ENCODE data around the gene SORBS1. TPM values are rescaled to one million over a fixed set of nuclear protein-coding genes. Genes with fewer than 3 reads are reported as not detected.

The SORBS1 gene
- total RNA-seq, 2 experiments from 2014 or later: 0.57 to 3.1 TPM

DNA sequence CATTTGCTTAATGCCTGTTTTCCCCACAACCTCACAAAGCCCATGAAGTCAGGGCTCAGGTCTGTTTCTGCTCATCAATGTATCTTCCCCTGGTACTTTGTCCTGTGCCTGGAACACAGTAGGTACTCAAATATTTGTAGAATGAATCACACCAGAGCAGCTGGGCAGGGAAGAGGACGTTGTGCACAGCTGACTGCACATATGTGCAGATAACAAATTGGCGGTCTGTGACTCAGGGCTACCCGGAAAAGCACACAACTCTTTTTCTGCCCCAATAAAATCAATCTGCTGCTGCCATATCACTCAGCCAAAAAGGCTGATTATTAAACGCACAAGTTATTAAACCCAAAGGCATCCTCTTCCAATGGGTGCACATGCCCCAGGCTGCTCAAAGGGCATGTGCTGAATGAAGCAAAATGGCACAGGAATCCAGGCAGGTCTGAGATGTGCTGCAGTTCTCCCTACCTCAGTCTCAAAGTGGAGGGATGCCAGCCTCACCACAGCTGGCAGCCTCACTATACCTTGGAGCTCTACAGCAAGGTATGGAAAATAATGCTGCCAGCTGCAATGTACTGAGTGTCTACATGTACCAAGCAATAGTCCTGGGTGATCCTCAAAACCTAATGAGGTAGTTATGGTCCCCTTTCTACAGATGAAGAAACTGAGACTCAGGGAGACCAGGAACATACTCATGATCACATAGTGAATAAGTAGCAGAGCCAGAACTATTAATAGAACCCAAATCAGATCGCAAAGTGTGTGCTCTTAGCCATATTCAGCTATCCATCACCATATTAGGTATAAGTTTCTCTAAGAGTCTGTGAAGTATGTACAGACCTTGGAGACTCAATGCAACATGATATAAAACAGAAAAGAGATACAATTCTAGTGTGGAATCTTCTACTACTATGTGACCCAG lies 43.4 kb downstream of the SORBS1 start:
- Histone ChIP-seq H3K36me3 (ENCODE audit: insufficient read depth, low read length) (no peaks in the 10 kb centered on the region), H2AFZ (ENCODE audit: low read length) (no peak overlapping the region), H3K4me3 (ENCODE audit: low read depth, low read length, poor library complexity, severe bottlenecking) (no peak overlapping the region), H3K4me2 (ENCODE audit: low read length) (no peak overlapping the region), H3K4me1 (ENCODE audit: insufficient read depth, low read length, poor library complexity, severe bottlenecking) (no peaks in the 10 kb centered on the region), H3K79me2 (ENCODE audit: insufficient read depth, low read depth, low read length) (no peaks in the 10 kb centered on the region), H4K20me1 (ENCODE audit: insufficient read depth, low read length) (no peaks in the 10 kb centered on the region), H3K27ac (ENCODE audit: low read depth, low read length, poor library complexity, severe bottlenecking) (no peak overlapping the region), H3K9me2 (ENCODE audit: insufficient read depth, low read length) (no peaks in the 10 kb centered on the region), H3K9me3 (ENCODE audit: low read length) (no peaks in the 10 kb centered on the region)
- TF ChIP-seq, protein P1, sequence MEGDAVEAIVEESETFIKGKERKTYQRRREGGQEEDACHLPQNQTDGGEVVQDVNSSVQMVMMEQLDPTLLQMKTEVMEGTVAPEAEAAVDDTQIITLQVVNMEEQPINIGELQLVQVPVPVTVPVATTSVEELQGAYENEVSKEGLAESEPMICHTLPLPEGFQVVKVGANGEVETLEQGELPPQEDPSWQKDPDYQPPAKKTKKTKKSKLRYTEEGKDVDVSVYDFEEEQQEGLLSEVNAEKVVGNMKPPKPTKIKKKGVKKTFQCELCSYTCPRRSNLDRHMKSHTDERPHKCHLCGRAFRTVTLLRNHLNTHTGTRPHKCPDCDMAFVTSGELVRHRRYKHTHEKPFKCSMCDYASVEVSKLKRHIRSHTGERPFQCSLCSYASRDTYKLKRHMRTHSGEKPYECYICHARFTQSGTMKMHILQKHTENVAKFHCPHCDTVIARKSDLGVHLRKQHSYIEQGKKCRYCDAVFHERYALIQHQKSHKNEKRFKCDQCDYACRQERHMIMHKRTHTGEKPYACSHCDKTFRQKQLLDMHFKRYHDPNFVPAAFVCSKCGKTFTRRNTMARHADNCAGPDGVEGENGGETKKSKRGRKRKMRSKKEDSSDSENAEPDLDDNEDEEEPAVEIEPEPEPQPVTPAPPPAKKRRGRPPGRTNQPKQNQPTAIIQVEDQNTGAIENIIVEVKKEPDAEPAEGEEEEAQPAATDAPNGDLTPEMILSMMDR (conservative IDR thresholded peaks at IDR 0.05; ENCODE audit: low read length): no peak
- TF ChIP-seq EZH2phosphoT487 (IDR thresholded peaks at IDR 0.05; ENCODE audit: borderline replicate concordance, low read depth, low read length): no peak
- no TSS peak for BruUV-seq (replicated peaks)
- DNase-seq (ENCODE audit: low spot score): no peak
- intact Hi-C loops (cut with micrococcal nuclease; ENCODE audit: unreplicated experiment): no loop called here
- ChIA-PET POLR2A (no interaction called here), CTCF (ENCODE audit: unreplicated experiment) (no interaction called here)

GRCh38 chr10:95516774-95517373 lies 44.3 kb downstream of the SORBS1 start:
- Histone ChIP-seq H3K4me3 (ENCODE audit: low read depth, low read length, poor library complexity, severe bottlenecking) (no peak overlapping the region), H3K9me2 (ENCODE audit: insufficient read depth, low read length) (no peaks in the 10 kb centered on the region), H3K27ac (ENCODE audit: low read depth, low read length, poor library complexity, severe bottlenecking) (no peak overlapping the region), H3K4me2 (ENCODE audit: low read length) (no peak overlapping the region), H3K4me1 (ENCODE audit: insufficient read depth, low read length, poor library complexity, severe bottlenecking) (no peaks in the 10 kb centered on the region), H3K9me3 (ENCODE audit: low read length) (no peaks in the 10 kb centered on the region), H4K20me1 (ENCODE audit: insufficient read depth, low read length) (no peaks in the 10 kb centered on the region), H2AFZ (ENCODE audit: low read length) (no peak overlapping the region), H3K36me3 (ENCODE audit: insufficient read depth, low read length) (no peaks in the 10 kb centered on the region), H3K79me2 (ENCODE audit: insufficient read depth, low read depth, low read length) (no peaks in the 10 kb centered on the region)
- no TSS peak for BruUV-seq (replicated peaks)
- TF ChIP-seq EZH2phosphoT487 (IDR thresholded peaks at IDR 0.05; ENCODE audit: borderline replicate concordance, low read depth, low read length): no peak
- TF ChIP-seq, protein P1 (conservative IDR thresholded peaks at IDR 0.05; ENCODE audit: low read length): no peak
- ChIA-PET POLR2A (interaction anchor here (0.6 kb wide), 1 partner anchor 58 kb away, joined by 4 read pairs; no protein-coding TSS in a partner anchor), CTCF (ENCODE audit: unreplicated experiment) (no interaction called here)
- intact Hi-C loops (cut with micrococcal nuclease; ENCODE audit: unreplicated experiment): no loop called here
- DNase-seq (ENCODE audit: low spot score): no peak
